Measurements from ENCODE around the gene STK10. TPM values are rescaled to one million over a fixed set of nuclear protein-coding genes. Genes with fewer than 3 reads are reported as not detected.

Gene STK10
- total RNA-seq = 10 to 100 TPM in 5 of 9 donors, 1 to 10 TPM in 4; 5.5 to 52.9 (median 10.3) TPM
- polyA plus RNA-seq = 10 to 100 TPM in 1 of 2 donors, 1 to 10 TPM in 1; 5.7 to 10.2 TPM
- long read RNA-seq, donor 1, full-length matches to known transcripts = 3 of 5 reads
- long read RNA-seq, donor 1, partial matches to known transcripts = 0 of 5 reads
- long read RNA-seq, donor 1, other reads (novel, unspliced or antisense) = 2 of 5 reads
- long read RNA-seq, donor 2, full-length matches to known transcripts = 4 of 21 reads
- long read RNA-seq, donor 2, partial matches to known transcripts = 11 of 21 reads
- long read RNA-seq, donor 2, other reads (novel, unspliced or antisense) = 6 of 21 reads
- long read RNA-seq, donor 3, full-length matches to known transcripts = 5 of 12 reads
- long read RNA-seq, donor 3, partial matches to known transcripts = 7 of 12 reads
- long read RNA-seq, donor 3, other reads (novel, unspliced or antisense) = 0 of 12 reads

GRCh38 chr5:172188033-172188892, at the start of gene STK10:
Gene STK10, minus strand, starts transcription at chr5:172188224. Its CDS starts 182 bp downstream, at chr5:172188042.
- DNase-seq = peak; percentile 93 to 98 (median 95)
- peaks cover 3 to 38% (median 22%) of the 10 kb centered on the region in 12 donors for H3K4me1 ChIP-seq
- intact Hi-C loops (cut with DNase I) = loop anchor here (1.0 to 10.0 kb wide), 16 partner anchors 66 to 283 kb away; partner anchors contain the start of genes UBTD2 (in 5 of the 10) and FBXW11 (in 1 of the 10)
- peaks cover 0 to 11% (median 0%) of the 10 kb centered on the region in 9 donors for H3K36me3 ChIP-seq
- TF ChIP-seq CTCF (IDR thresholded peaks at IDR 0.05) (peak; percentile 83 to 97 (median 94)), POLR2A (IDR thresholded peaks at IDR 0.05) (peak in 1 of 2 donors; percentile 74)
- H3K27ac ChIP-seq = peak within 1 kb of the TSS; percentile 63 to 98 (median 92)
- 0 to 2% (median 1%) methylated on average over 27 to 102 of the region's 102 CpGs for WGBS, 4 donors
- H3K27me3 ChIP-seq = no peaks in the 10 kb centered on the region
- peak; percentile 91 to 97 (median 95) for ATAC-seq
- peak within 1 kb of the TSS; percentile 67 to 97 (median 89) for H3K4me3 ChIP-seq
- H3K9me3 ChIP-seq = no peaks in the 10 kb centered on the region

- peaks cover 0 to 35% (median 9%) of the 10 kb centered on the region in 12 donors for H3K4me1 ChIP-seq
- peaks cover 0 to 28% (median 22%) of the 10 kb centered on the region in 9 donors for H3K36me3 ChIP-seq
- ATAC-seq (no peak), DNase-seq (no peak)
- TF ChIP-seq CTCF (IDR thresholded peaks at IDR 0.05) (no peak), POLR2A (IDR thresholded peaks at IDR 0.05) (no peak)
- no peaks in the 10 kb centered on the region for H3K27me3 ChIP-seq
- intact Hi-C loops (cut with DNase I) = no loop called here
- H3K4me3 ChIP-seq = no peak overlapping the region
- WGBS, 4 donors = 68 to 78% (median 74%) methylated on average over 3 of the region's 3 CpGs
- no peak overlapping the region for H3K27ac ChIP-seq
- no peaks in the 10 kb centered on the region for H3K9me3 ChIP-seq
These were observed 48.1 kb upstream of the STK10 start for GRCh38 chr5:172235827-172236736.

GRCh38 chr5:172235132-172235780, 47.2 kb upstream of the STK10 start:
- TF ChIP-seq CTCF (IDR thresholded peaks at IDR 0.05) (no peak), POLR2A (IDR thresholded peaks at IDR 0.05) (no peak)
- DNase-seq (no peak), ATAC-seq (no peak)
- intact Hi-C loops (cut with DNase I) = no loop called here
- peaks cover 0 to 35% (median 9%) of the 10 kb centered on the region in 12 donors for H3K4me1 ChIP-seq
- 45 to 54% (median 52%) methylated on average over 4 of the region's 4 CpGs for WGBS, 4 donors
- H3K36me3 ChIP-seq = peaks cover 0 to 36% (median 27%) of the 10 kb centered on the region in 9 donors
- H3K4me3 ChIP-seq = no peak overlapping the region
- no peak overlapping the region for H3K27ac ChIP-seq
- no peaks in the 10 kb centered on the region for H3K27me3 ChIP-seq
- no peaks in the 10 kb centered on the region for H3K9me3 ChIP-seq
